Fibroblast of skin of left biceps (primary cell): Measurements from ENCODE around the gene CDKN1C.

Experiments
- DNase-seq, 2 experiments: peaks; one replicate each; pipeline ENCODE4 v3.0.0-alpha.2; 2013; ENCODE audit warnings: low read depth in 2 of 2

CDKN1C gene

GRCh38 chr11:2847561-2847960 is 38.0 kb downstream of the CDKN1C start:
- DNase-seq = no peak

GRCh38 chr11:2846470-2846869 is 39.1 kb downstream of the CDKN1C start:
- no peak for DNase-seq

- no peak for DNase-seq
Measured at GRCh38 chr11:2846056-2846455, 39.5 kb downstream of the CDKN1C start.

GRCh38 chr11:2844996-2845395 is 40.6 kb downstream of the CDKN1C start:
- no peak for DNase-seq

GRCh38 chr11:2844116-2844842 is 41.3 kb downstream of the CDKN1C start:
- DNase-seq = no peak

GRCh38 chr11:2843551-2843950 is 42.0 kb downstream of the CDKN1C start:
- no peak for DNase-seq

GRCh38 chr11:2842876-2843275 is 42.7 kb downstream of the CDKN1C start:
- no peak for DNase-seq

- no peak for DNase-seq
Measured at GRCh38 chr11:2841411-2842190, 44.0 kb downstream of the CDKN1C start.

- DNase-seq = no peak
Measured at GRCh38 chr11:2839395-2839943, 46.1 kb downstream of the CDKN1C start.

GRCh38 chr11:2838676-2839294 is 46.8 kb downstream of the CDKN1C start:
- DNase-seq = no peak

- no peak for DNase-seq
Measured at GRCh38 chr11:2838091-2838490, 47.5 kb downstream of the CDKN1C start.

GRCh38 chr11:2837651-2838050 is 47.9 kb downstream of the CDKN1C start:
- DNase-seq = no peak

GRCh38 chr11:2837096-2837601 is 48.4 kb downstream of the CDKN1C start:
- no peak for DNase-seq

- no peak for DNase-seq
Measured at GRCh38 chr11:2836315-2837095, 49.1 kb downstream of the CDKN1C start.

- no peak for DNase-seq
Measured at GRCh38 chr11:2835751-2836150, 49.8 kb downstream of the CDKN1C start.

GRCh38 chr11:2835296-2835695 is 50.3 kb downstream of the CDKN1C start:
- DNase-seq = no peak

GRCh38 chr11:2834503-2835273 is 50.9 kb downstream of the CDKN1C start:
- DNase-seq = no peak

- no peak for DNase-seq
Measured at GRCh38 chr11:2833716-2834502, 51.7 kb downstream of the CDKN1C start.
